HepG2 (cell line): ENCODE data around the gene HSPA1L. TPM values are rescaled to one million over a fixed set of nuclear protein-coding genes. Genes with fewer than 3 reads are reported as not detected.

ENCODE experiments used
- CBX1 ChIP-seq: IDR thresholded peaks from one replicate; pipeline ENCODE4 v1.6.1; 2016; ENCODE audit warnings: antibody characterized with exemption, low read depth
- CCDC6 ChIP-seq: sonication (generic); formaldehyde crosslinking; IDR thresholded peaks from 2 replicates; pipeline ENCODE4 v1.8.1; 2022; ENCODE audit warnings: mild to moderate bottlenecking, missing genetic modification reagents, moderate library complexity
- CTCF ChIP-seq: sonication (generic); formaldehyde crosslinking; IDR thresholded peaks from 2 replicates; pipeline ENCODE4 v1.5.0; 2020; ENCODE audit warnings: mild to moderate bottlenecking, missing genetic modification reagents, moderate library complexity
- DRAP1 ChIP-seq: IDR thresholded peaks from 2 replicates; pipeline ENCODE4 v1.6.1; 2016; ENCODE audit warnings: missing genetic modification reagents, missing compliant biosample characterization
- EP300 ChIP-seq, 3 experiments: sonication (generic) in 1 of 3; formaldehyde crosslinking in 1 of 3; IDR thresholded peaks; 2 replicates each; pipeline versions ENCODE4 v1.5.1 to v1.6.1; 2011 to 2020; ENCODE audit warnings: low read depth in 2 of 3, low read length in 2 of 3, borderline replicate concordance in 1 of 3, improper control_type of control experiment in 1 of 3, mild to moderate bottlenecking in 1 of 3, missing genetic modification reagents in 1 of 3, moderate library complexity in 1 of 3
- HMGA1 ChIP-seq: sonication (generic); formaldehyde crosslinking; conservative IDR thresholded peaks from 2 replicates; pipeline ENCODE4 v1.4.0; 2020; ENCODE audit warnings: missing genetic modification reagents
- KLF6 ChIP-seq: IDR thresholded peaks from 2 replicates; pipeline ENCODE4 v1.8.0; 2016; ENCODE audit warnings: missing biosample characterization, missing genetic modification reagents
- KMT2A ChIP-seq: sonication (generic); formaldehyde crosslinking; IDR thresholded peaks from 2 replicates; pipeline ENCODE4 v1.4.0; 2020; ENCODE audit warnings: missing genetic modification reagents
- MLLT10 ChIP-seq: sonication (generic); formaldehyde crosslinking; IDR thresholded peaks from 2 replicates; pipeline ENCODE4 v1.4.0; 2020; ENCODE audit warnings: missing genetic modification reagents
- NR0B2 ChIP-seq: sonication (generic); formaldehyde crosslinking; IDR thresholded peaks from 2 replicates; pipeline ENCODE4 v1.4.0; 2020; ENCODE audit warnings: mild to moderate bottlenecking, missing genetic modification reagents
- RFX1 ChIP-seq: fragments of 450-650 bp; IDR thresholded peaks from 2 replicates; pipeline ENCODE4 v1.6.1; 2017
- SALL2 ChIP-seq: sonication (generic); formaldehyde crosslinking; IDR thresholded peaks from 2 replicates; pipeline ENCODE4 v1.8.1; 2023; ENCODE audit warnings: mild to moderate bottlenecking, missing genetic modification reagents, inconsistent platforms
- SETDB1 ChIP-seq: sonication (generic); formaldehyde crosslinking; IDR thresholded peaks from 2 replicates; pipeline ENCODE4 v1.5.1; 2020; ENCODE audit warnings: missing genetic modification reagents, mild to moderate bottlenecking, borderline replicate concordance
- TCF7 ChIP-seq: sonication (generic); IDR thresholded peaks from 2 replicates; pipeline ENCODE4 v1.6.1; 2016; ENCODE audit warnings: antibody characterized with exemption, low read depth
- TCF7L2 ChIP-seq: IDR thresholded peaks from 2 replicates; pipeline ENCODE4 v1.6.1; 2011; ENCODE audit warnings: mild to moderate bottlenecking, low read depth, low read length, moderate library complexity
- TGIF2 ChIP-seq: IDR thresholded peaks from 2 replicates; pipeline ENCODE4 v1.6.1; 2016; ENCODE audit warnings: control low read depth, missing compliant biosample characterization
- U2AF2 ChIP-seq: fragments of 200-400 bp; formaldehyde crosslinking; IDR thresholded peaks from 2 replicates; pipeline ENCODE4 v1.6.1; 2017; ENCODE audit warnings: low read depth, mild to moderate bottlenecking, low read length
- ZBTB46 ChIP-seq: sonication (generic); formaldehyde crosslinking; IDR thresholded peaks from 2 replicates; pipeline ENCODE4 v1.4.0; 2020; ENCODE audit warnings: mild to moderate bottlenecking, missing genetic modification reagents, borderline replicate concordance
- ZBTB7B ChIP-seq: sonication (generic); formaldehyde crosslinking; IDR thresholded peaks from 2 replicates; pipeline ENCODE4 v1.4.0; 2020; ENCODE audit warnings: missing genetic modification reagents
- ZNF12 ChIP-seq: sonication (generic); formaldehyde crosslinking; IDR thresholded peaks from 2 replicates; pipeline ENCODE4 v1.5.0; 2020; ENCODE audit warnings: missing genetic modification reagents
- ZNF224 ChIP-seq: sonication (generic); formaldehyde crosslinking; IDR thresholded peaks from 2 replicates; pipeline ENCODE4 v1.5.0; 2020; ENCODE audit warnings: mild to moderate bottlenecking, missing genetic modification reagents
- ZNF34 ChIP-seq: sonication (generic); formaldehyde crosslinking; IDR thresholded peaks from 2 replicates; pipeline ENCODE4 v1.4.0; 2020; ENCODE audit warnings: mild to moderate bottlenecking, missing genetic modification reagents, borderline replicate concordance
- ZNF614 ChIP-seq: IDR thresholded peaks from 2 replicates; pipeline ENCODE4 v1.6.1; 2018; ENCODE audit warnings: missing biosample characterization, missing genetic modification reagents, inconsistent platforms, borderline replicate concordance
- polyA plus RNA-seq, 8 experiments: library from polyadenylated mRNA; depleted of rRNA in 3 of 8; stranded (reverse) in 7 of 8; unstranded in 1 of 8; fragments of >200 nt; fragmentation: Illumina TruSeq in 4 of 8; extraction: Trizol in 4 of 8; gene quantifications; 2 replicates each; pipeline versions ENCODE4 v1.2.1 to v1.2.3, GENCODE V29; 2011 to 2016; ENCODE audit warnings: low read depth in 4 of 8, missing spikeins in 1 of 8, mixed read lengths in 1 of 8; ENCODE audit not compliant: insufficient read depth in 1 of 8
- total RNA-seq, 5 experiments: library from RNA; depleted of rRNA; stranded (reverse); fragments of >200 nt; fragmentation: Illumina TruSeq; extraction: Trizol; gene quantifications; 2 replicates each; pipeline ENCODE4 v1.2.3, GENCODE V29; 2016; ENCODE audit warnings: low read depth in 1 of 5

The HSPA1L gene
- total and polyA plus RNA-seq, 2 of the 13 experiments (the other 11 are each of a cell fraction or from before 2014, with no cell fraction given): 0.55 to 1.0 TPM

DNA sequence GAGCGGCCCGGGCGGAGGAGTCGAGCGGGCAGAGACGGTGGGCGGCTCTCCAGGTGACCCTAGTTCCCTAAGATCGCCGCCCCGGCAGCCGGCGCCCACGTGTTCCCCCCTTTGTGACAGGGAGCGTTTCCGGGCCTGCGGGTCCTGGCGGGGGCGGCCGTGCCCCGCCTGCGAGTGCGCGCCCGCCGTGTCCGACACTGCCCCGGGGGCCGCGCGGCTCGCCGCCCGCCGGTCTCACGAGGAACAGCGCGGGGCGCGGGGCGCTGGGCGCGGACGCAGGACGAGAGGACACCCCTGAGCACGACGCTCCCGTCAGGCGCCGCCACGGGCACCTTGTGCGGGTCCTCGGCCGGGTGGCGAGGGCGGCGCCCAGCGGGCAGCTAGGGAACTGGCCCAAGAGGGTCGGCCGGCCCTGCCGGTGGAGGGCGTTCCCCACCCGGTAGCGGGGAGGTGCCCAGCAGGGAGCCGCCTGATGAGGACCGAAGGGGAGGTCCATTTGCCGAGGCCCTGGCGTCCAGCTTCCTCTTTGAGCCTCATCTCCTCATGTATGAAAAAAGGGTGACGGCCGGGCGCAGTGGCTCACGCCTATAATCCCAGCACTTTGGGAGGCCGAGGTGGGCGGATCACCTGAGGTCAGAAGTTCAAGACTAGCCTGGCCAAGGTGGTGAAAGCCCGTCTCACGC is 19.3 kb downstream of the HSPA1L start, which contains the start of gene VARS1 (continued):
- TF ChIP-seq CTCF (CRISPR knock-in tag) (peak; percentile 98), DRAP1 (no peak), ZBTB7B (CRISPR knock-in tag) (peak; percentile 80), KMT2A (CRISPR knock-in tag) (peak; percentile 71), RFX1 (no peak), EP300 (IDR thresholded peaks at IDR 0.05; ENCODE audit: low read depth in 2 of 2, low read length in 2 of 2) (no peak), EP300 (CRISPR knock-in tag; IDR thresholded peaks at IDR 0.05; ENCODE audit: borderline replicate concordance) (no peak; the same call in 1 of the 2 replicates), ZNF12 (CRISPR knock-in tag) (peak; percentile 25; the same call in 1 of the 2 replicates), CCDC6 (CRISPR knock-in tag) (peak; percentile 99), U2AF2 (no peak), SALL2 (CRISPR knock-in tag) (peak; percentile 95), ZNF34 (peak; percentile 94; the same call in 1 of the 2 replicates), TCF7 (no peak), ZNF614 (CRISPR knock-in tag) (peak; percentile 54; the same call in 1 of the 2 replicates), TCF7L2 (no peak), ZBTB46 (CRISPR knock-in tag) (peak; percentile 89), HMGA1 (no peak), KLF6 (peak; percentile 81), SETDB1 (CRISPR knock-in tag) (no peak), TGIF2 (CRISPR knock-in tag) (peak; percentile 99), NR0B2 (CRISPR knock-in tag) (peak; percentile 99), MLLT10 (CRISPR knock-in tag) (no peak), ZNF224 (CRISPR knock-in tag) (peak; percentile 80; the same call in 1 of the 2 replicates), CBX1 (peak; percentile 26)
